Lower leg skin (tissue), 4 donors: ENCODE results near the gene KRT10. TPM values are rescaled to one million over a fixed set of nuclear protein-coding genes. Genes with fewer than 3 reads are reported as not detected.
A peak's percentile ranks its signal among the peaks of the same experiment; 100 is the strongest.

Source experiments
- DNase-seq, 2 donors: peaks; one replicate each; pipeline ENCODE4 v3.0.0-alpha.2; 2019; ENCODE audit warnings: low spot score in 2 of 2
- H3K4me3 ChIP-seq: fragments of 200-600 bp; sonication (generic); 2 replicates; pipeline ENCODE4 v1.5.1; 2017; ENCODE audit warnings: mild to moderate bottlenecking, low read depth; ENCODE audit not compliant: poor library complexity, severe bottlenecking
- CTCF ChIP-seq, 3 donors: fragments of 450-650 bp; IDR thresholded peaks; one replicate each; pipeline ENCODE4 v1.5.1; 2016; ENCODE audit warnings: antibody characterized with exemption in 3 of 3, mild to moderate bottlenecking in 3 of 3, moderate library complexity in 2 of 3
- POLR2A ChIP-seq, 2 donors: fragments of 450-650 bp; IDR thresholded peaks; one replicate each; pipeline ENCODE4 v1.6.1; 2016 to 2017; ENCODE audit warnings: antibody characterized with exemption in 2 of 2, mild to moderate bottlenecking in 1 of 2, moderate library complexity in 1 of 2
- WGBS, 2 donors: methylation state at CpG; one replicate each; pipeline ENCODE4 v1.1.5; 2018; 5-methylcytosine and 5-hydroxymethylcytosine counted together
- intact Hi-C: fragments of 100-400 bp; cut with DNase I; formaldehyde crosslinking; loops from one replicate; pipeline ENCODE4 v1.15.0; 2023; ENCODE audit warnings: low total_unique reads
- total RNA-seq, 4 donors: library from RNA; depleted of rRNA; stranded (reverse); fragments of >200 nt; gene quantifications; one replicate each; pipeline ENCODE4 v1.1.0, GENCODE V29; 2016

The KRT10 gene
- total RNA-seq: 1,000 to 10,000 TPM; 4,878 to 8,317 (median 6,442) TPM

GRCh38 chr17:40822132-40822812 lies at the start of gene KRT10:
Gene KRT10 (minus strand): TSS chr17:40822614. CDS start chr17:40822585, 29 bp downstream.
- WGBS, 2 donors: 83 to 87% methylated on average over 7 of the region's 7 CpGs
- no peak for TF ChIP-seq CTCF (IDR thresholded peaks at IDR 0.05)
- TF ChIP-seq POLR2A (IDR thresholded peaks at IDR 0.05): no peak
- intact Hi-C loops: no loop called here

GRCh38 chr17:40871316-40871715 lies 48.9 kb upstream of the KRT10 start:
- TF ChIP-seq POLR2A (IDR thresholded peaks at IDR 0.05): no peak
- no peak for TF ChIP-seq CTCF (IDR thresholded peaks at IDR 0.05)
- intact Hi-C loops: no loop called here
- no peak overlapping the region for H3K4me3 ChIP-seq
- WGBS, 2 donors: 95 to 96% methylated on average over 7 of the region's 7 CpGs
- no peak for DNase-seq

More at GRCh38 chr17:40822132-40822812, at the start of gene KRT10:
- DNase-seq: no peak
- H3K4me3 ChIP-seq: peak within 1 kb of the TSS; percentile 23

- intact Hi-C loops: no loop called here
- H3K4me3 ChIP-seq: no peak overlapping the region
- DNase-seq: no peak
- TF ChIP-seq POLR2A (IDR thresholded peaks at IDR 0.05) (no peak), CTCF (IDR thresholded peaks at IDR 0.05) (no peak)
- WGBS, 2 donors: 80 to 88% methylated on average over 4 of the region's 4 CpGs
These were observed 47.7 kb upstream of the KRT10 start for GRCh38 chr17:40870136-40870535.

GRCh38 chr17:40866838-40867237 lies 44.4 kb upstream of the KRT10 start, which contains the start of gene KRT12:
Gene KRT12 (minus strand): TSS chr17:40867223. CDS start chr17:40867186, 37 bp downstream.
- H3K4me3 ChIP-seq: no peak within 1 kb of the TSS
- intact Hi-C loops: no loop called here
- no peak for DNase-seq
- WGBS, 2 donors: 93 to 94% methylated on average over 8 of the region's 8 CpGs
- no peak for TF ChIP-seq CTCF (IDR thresholded peaks at IDR 0.05)
- no peak for TF ChIP-seq POLR2A (IDR thresholded peaks at IDR 0.05)

- intact Hi-C loops: no loop called here
- TF ChIP-seq CTCF (IDR thresholded peaks at IDR 0.05) (no peak), POLR2A (IDR thresholded peaks at IDR 0.05) (no peak)
- no peak for DNase-seq
- no peak overlapping the region for H3K4me3 ChIP-seq
- 83 to 87% methylated on average over 14 of the region's 14 CpGs for WGBS, 2 donors
These were observed 42.4 kb upstream of the KRT10 start for GRCh38 chr17:40864661-40865390.
